Fibroblast of lung (primary cell): ENCODE data around the gene GPX7.

Experiments
- CTCF ChIP-seq, 2 donors: IDR thresholded peaks in 1 of 2; conservative IDR thresholded peaks in 1 of 2; 1 replicate in 1 of 2; 2 replicates in 1 of 2; pipeline ENCODE4 v1.5.1; 2011 to 2012; ENCODE audit warnings: low read length in 2 of 2, control low read depth in 1 of 2, inconsistent platforms in 1 of 2, low read depth in 1 of 2, mild to moderate bottlenecking in 1 of 2
- EZH2 ChIP-seq: IDR thresholded peaks from 2 replicates; pipeline ENCODE4 v1.5.1; 2012; ENCODE audit warnings: low read length, control low read depth, mild to moderate bottlenecking; ENCODE audit errors: missing control alignments

DNA sequence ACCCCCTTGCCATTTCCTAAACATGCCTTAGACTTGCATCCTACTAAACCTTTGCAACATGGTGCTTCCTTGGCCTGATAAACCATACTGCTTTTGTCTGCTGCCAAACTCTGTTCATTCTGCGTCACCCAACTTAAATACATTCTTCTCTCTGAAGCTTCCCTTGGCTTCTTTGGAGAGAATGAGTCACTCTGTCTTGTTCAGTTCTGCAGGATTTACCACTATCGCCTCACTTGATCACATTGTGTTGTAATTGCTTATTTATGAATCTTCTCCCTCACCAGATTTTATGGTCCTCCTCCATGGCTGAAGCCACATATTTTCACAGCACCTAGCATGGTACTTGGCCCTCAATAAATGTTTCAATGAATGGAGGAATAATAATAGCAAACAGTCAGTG, 27.6 kb upstream of the GPX7 start:
- TF ChIP-seq CTCF (conservative IDR thresholded peaks at IDR 0.05 in 1 of 2, IDR thresholded peaks at IDR 0.05 in 1 of 2; ENCODE audit: low read depth in 1 of 2, low read length in 2 of 2) (no peak), EZH2 (no peak)
